HG02973 (cell line): Measurements from ENCODE around the gene MAGEB5.
"Not testable (repeated sequence)": the region's sequence is repeated elsewhere in the genome, so short reads cannot be mapped to it uniquely, and the experiment has no call there.

Experiments used
- ATAC-seq: cut with Tn5 transposase; IDR thresholded peaks from one replicate; pipeline ENCODE4 v1.9.1; 2021; ENCODE audit warnings: moderate library complexity; ENCODE audit not compliant: unreplicated experiment

MAGEB5 gene, protein sequence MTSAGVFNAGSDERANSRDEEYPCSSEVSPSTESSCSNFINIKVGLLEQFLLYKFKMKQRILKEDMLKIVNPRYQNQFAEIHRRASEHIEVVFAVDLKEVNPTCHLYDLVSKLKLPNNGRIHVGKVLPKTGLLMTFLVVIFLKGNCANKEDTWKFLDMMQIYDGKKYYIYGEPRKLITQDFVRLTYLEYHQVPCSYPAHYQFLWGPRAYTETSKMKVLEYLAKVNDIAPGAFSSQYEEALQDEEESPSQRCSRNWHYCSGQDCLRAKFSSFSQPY

DNA sequence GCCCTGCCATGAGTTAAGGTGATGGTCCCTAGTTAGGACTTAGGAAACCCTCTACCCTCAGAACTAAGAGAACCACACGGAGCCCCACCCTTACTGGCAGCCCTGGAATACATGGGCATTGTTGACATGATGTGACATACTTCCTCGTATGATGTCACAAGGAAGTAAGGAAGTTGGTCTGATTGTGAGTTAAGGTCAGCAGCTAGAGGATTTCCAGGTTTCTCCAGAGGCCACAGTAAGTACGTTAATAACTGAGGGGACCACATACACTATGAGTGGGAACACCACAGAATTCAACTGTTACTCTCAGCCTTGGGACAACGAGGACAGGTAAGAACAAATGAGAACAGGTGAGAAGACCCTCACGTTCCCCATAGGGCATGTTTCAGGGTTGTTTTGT lies at the start of gene MAGEB5:
Gene MAGEB5 (plus strand): TSS at position 301 of the 400 bp plus-strand sequence. CDS start 1,133 bp downstream, outside the sequence.
- no peak for ATAC-seq

DNA sequence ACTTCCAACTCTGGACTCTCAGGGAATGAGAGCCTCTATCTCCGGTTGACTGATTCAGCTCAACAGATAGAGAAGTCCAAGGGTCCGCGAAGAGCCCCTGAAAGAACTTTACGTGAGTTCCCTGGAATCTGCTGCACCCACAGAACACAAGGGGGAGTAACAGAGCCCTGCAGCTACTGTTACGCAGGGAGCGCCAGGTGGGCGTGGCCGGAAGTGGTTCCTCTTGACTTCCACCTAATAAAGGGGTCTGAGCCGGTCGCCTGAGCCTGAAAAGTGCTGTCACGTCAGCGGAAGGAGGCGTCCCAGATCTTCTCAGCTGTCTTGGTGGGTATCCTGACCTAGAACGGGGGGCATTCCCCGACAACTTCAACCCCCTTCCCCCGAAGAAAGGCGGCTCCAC lies 23.8 kb upstream of the MAGEB5 start, which contains the start of gene MAGEB6:
Gene MAGEB6 (plus strand): TSS at position 237 of the 400 bp plus-strand sequence. CDS start 1,407 bp downstream, outside the sequence.
- ATAC-seq, result no peak

DNA sequence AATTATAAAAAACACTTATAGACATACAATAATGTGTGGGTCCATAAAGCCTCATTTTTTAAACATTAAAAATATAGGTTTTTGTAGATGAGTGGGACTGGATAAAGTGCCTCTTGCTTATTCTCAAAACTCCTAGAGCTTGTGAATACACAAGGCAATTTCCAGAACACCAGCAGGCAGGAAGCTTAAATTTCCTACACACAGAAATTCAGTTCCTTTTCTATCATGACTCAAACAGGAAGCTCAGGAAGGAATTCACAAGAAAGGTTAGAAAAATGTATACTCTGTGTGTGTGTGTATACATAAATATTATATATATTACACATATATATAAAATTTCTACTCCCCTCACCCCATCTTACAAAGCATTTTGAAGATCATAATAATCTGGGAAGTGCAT lies 12.4 kb upstream of the MAGEB5 start:
- no peak for ATAC-seq

DNA sequence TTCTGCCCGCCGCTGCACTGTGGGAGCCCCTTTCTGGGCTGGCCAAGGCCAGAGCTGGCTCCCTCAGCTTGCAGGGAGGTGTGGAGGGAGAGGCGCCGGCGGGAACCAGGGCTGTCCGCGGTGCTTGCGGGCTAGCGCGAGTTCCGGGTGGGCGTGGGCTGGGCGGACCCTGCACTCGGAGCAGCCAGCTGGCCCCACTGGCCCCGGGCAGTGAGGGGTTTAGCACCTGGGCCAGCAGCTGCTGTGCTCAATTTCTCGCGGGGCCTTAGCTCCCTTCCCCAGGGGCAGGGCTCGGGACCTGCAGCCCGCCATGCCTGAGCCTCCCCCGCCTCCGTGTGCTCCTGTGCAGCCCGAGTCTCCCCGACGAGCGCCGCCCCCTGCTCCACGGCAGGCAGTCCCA lies 11.3 kb upstream of the MAGEB5 start:
- ATAC-seq, result not testable (repeated sequence)

DNA sequence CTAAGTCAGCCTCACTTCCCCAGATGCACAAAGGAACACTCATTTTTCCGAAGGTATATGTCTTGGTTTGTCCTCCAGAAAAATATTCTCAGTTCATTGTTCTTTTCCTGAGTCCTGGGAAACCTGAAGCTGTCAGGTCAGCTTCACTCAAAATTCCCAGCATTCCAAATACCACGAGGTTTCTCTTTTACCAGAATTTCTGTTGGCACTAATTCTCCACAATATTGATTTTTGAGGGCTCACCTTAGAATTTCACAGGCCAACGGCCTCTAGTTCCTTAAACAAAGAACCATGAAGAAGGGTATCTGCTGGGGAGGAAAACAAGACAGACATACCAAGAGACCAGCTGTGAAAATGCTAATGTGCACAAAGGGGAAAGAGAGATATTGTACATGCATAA lies 8.0 kb upstream of the MAGEB5 start:
- no peak for ATAC-seq

DNA sequence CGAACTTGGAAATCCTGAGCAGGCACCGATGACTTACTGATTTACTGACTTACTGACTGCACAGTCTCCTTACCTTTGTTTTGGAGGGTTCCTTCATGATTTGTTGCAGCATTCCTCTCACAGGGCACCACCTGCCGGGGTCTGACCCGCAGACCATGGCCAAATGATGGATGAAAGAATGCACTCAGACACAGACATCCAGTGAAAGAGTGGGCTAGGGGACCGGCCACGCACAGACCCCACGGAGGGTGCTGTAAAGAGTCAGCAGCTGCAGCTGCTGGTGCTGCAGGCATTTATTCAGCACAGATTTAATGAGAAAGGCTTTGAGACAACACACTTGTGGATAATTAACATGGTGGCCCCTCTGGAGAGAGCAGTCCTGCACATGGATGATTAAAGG lies 3.4 kb downstream of the MAGEB5 start:
- no peak for ATAC-seq

DNA sequence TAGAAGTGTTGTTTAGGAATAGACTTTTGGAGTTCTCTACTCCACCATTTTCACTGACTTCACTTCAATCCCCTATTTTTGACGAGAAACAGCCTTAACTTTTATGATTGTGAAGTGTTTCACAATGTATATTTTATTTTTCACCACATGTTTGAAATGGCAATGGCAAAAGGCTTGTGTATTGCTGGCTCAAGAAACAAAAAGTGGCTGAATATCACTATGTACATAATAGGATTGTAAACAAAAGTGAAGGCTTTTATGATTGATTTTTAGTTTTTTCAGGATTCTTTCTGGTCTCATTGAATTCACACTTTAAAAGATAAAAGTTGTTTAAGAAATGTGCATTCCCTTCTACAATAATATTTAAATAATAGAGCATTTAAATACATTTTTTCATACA lies 18.2 kb downstream of the MAGEB5 start:
- no peak for ATAC-seq

DNA sequence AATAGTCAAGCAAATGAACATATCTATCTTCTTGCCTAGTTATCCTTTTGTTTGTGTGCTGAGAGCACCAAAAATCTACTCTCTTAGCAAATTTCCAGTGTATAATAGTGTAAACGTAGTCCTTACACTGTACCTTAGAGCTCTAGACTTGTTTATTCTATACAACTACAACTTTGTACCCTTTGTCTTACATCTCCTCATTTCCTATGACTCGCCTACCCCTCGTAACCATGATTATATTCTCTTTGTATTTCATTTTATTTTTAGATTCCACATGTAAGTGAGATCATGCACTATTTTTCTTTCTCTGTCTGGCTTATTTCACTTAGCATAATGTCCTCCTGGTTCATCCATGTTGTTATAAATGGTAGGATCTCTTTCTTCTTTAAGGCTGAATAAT lies 37.6 kb downstream of the MAGEB5 start:
- no peak for ATAC-seq

DNA sequence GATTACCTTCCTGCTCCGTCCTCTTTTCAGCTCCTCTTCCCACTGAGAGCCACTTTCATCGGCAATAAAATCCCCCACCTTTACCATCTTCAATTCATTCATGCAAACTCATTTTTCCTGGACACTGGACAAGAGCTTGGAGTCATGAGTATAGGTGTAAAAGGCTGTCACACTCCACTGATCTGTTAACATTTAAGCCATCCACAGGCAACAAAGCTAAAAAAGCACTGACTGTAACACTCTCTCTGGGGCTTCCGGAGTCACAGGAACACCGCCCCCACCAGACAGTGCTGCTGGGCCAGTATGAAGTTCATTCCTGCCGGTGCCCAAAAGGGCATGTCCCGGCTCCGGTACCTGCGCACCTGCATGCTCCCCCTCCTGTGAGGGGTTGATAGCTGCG lies 38.5 kb downstream of the MAGEB5 start:
- no peak for ATAC-seq

DNA sequence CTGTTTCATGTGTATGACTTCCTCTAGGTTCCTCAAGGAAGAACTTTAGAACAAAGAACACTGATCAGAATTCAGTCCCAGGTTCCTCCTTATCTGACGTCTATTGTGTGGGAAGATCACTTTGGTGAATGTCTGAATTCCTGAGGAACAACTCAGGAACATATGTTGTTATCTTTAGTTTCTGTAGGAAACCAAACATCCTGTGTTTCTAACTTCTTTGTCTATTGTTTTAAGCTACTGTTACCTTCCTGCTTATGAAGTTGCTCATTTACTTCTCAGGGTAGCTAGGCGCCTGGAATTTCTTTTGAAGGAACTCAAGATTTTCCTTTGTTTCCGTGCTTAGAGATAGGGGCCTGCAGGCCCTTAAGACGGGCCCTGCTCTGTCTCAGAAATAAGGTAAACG lies 46.2 kb downstream of the MAGEB5 start:
- ATAC-seq, result no peak
